Measurements from ENCODE around the gene CDIPT. TPM values are rescaled to one million over a fixed set of nuclear protein-coding genes. Genes with fewer than 3 reads are reported as not detected.

CDIPT gene
- total RNA-seq, 1 experiment from 2014 or later = 60.5 TPM

- POLR2A ChIA-PET (ENCODE audit: unreplicated experiment) = no interaction called here
- Histone ChIP-seq H3K27me3 (ENCODE audit: low read length) (no peaks in the 10 kb centered on the region), H3K27ac (ENCODE audit: low read length) (no peak overlapping the region), H3K4me2 (ENCODE audit: low read length) (no peak overlapping the region), H3K79me2 (ENCODE audit: low read length) (no peaks in the 10 kb centered on the region), H3K9me2 (replicated peaks; ENCODE audit: low read length) (no peaks in the 10 kb centered on the region), H3K4me3 (ENCODE audit: low read length) (no peak overlapping the region), H3K9ac (ENCODE audit: low read length) (no peak overlapping the region), H3K9me3 (ENCODE audit: low read length) (no peaks in the 10 kb centered on the region), H2AFZ (ENCODE audit: low read length) (no peak overlapping the region), H3K36me3 (ENCODE audit: low read depth, low read length) (no peaks in the 10 kb centered on the region), H3F3A (ENCODE audit: low read length, unreplicated experiment) (no peaks in the 10 kb centered on the region), H4K20me1 (ENCODE audit: low read length) (no peaks in the 10 kb centered on the region), H3K4me1 (ENCODE audit: insufficient read depth, low read length) (no peaks in the 10 kb centered on the region)
- DNase-seq (no peak), ATAC-seq (no peak)
- intact Hi-C loops (cut with micrococcal nuclease) = no loop called here
- TF ChIP-seq EZH2 (IDR thresholded peaks at IDR 0.05; ENCODE audit: low read length, unreplicated experiment) (no peak), EZH2phosphoT487 (IDR thresholded peaks at IDR 0.05; ENCODE audit: borderline replicate concordance, low read length) (no peak)
- TF ChIP-seq, protein P1, sequence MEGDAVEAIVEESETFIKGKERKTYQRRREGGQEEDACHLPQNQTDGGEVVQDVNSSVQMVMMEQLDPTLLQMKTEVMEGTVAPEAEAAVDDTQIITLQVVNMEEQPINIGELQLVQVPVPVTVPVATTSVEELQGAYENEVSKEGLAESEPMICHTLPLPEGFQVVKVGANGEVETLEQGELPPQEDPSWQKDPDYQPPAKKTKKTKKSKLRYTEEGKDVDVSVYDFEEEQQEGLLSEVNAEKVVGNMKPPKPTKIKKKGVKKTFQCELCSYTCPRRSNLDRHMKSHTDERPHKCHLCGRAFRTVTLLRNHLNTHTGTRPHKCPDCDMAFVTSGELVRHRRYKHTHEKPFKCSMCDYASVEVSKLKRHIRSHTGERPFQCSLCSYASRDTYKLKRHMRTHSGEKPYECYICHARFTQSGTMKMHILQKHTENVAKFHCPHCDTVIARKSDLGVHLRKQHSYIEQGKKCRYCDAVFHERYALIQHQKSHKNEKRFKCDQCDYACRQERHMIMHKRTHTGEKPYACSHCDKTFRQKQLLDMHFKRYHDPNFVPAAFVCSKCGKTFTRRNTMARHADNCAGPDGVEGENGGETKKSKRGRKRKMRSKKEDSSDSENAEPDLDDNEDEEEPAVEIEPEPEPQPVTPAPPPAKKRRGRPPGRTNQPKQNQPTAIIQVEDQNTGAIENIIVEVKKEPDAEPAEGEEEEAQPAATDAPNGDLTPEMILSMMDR (conservative IDR thresholded peaks at IDR 0.05; ENCODE audit: low read depth, low read length) = no peak
- CTCF ChIA-PET = interaction anchor here (1.6 kb wide), 1 partner anchor 149 kb away, joined by 4 read pairs; no protein-coding TSS in a partner anchor
- BruUV-seq (replicated peaks) = no TSS peak
These were observed 13.5 kb downstream of the CDIPT start for GRCh38 chr16:29849505-29849904.

- no TSS peak for BruUV-seq (replicated peaks)
- Histone ChIP-seq H3K9me3 (ENCODE audit: low read length) (no peaks in the 10 kb centered on the region), H3K4me3 (ENCODE audit: low read length) (no peak overlapping the region), H3K4me1 (ENCODE audit: insufficient read depth, low read length) (no peaks in the 10 kb centered on the region), H3K27me3 (ENCODE audit: low read length) (no peaks in the 10 kb centered on the region), H3K9ac (ENCODE audit: low read length) (no peak overlapping the region), H3K79me2 (ENCODE audit: low read length) (no peaks in the 10 kb centered on the region), H3K27ac (ENCODE audit: low read length) (no peak overlapping the region), H3K4me2 (ENCODE audit: low read length) (no peak overlapping the region), H3K36me3 (ENCODE audit: low read depth, low read length) (no peaks in the 10 kb centered on the region), H2AFZ (ENCODE audit: low read length) (no peak overlapping the region), H3K9me2 (replicated peaks; ENCODE audit: low read length) (no peaks in the 10 kb centered on the region), H3F3A (ENCODE audit: low read length, unreplicated experiment) (no peaks in the 10 kb centered on the region), H4K20me1 (ENCODE audit: low read length) (no peaks in the 10 kb centered on the region)
- ATAC-seq = peak; percentile 69
- intact Hi-C loops (cut with micrococcal nuclease) = no loop called here
- ChIA-PET CTCF (interaction anchor here (0.6 to 1.6 kb wide), 7 partner anchors 19 to 148 kb away, joined by 3 to 9 read pairs (median 4); partner anchors contain the start of genes MVP and PAGR1), POLR2A (ENCODE audit: unreplicated experiment) (interaction anchor here (0.6 kb wide), 1 partner anchor 22 kb away, joined by 14 read pairs; no protein-coding TSS in a partner anchor)
- DNase-seq = peak; percentile 59
- TF ChIP-seq, protein P1 (conservative IDR thresholded peaks at IDR 0.05; ENCODE audit: low read depth, low read length) = peak; percentile 69
- TF ChIP-seq EZH2 (IDR thresholded peaks at IDR 0.05; ENCODE audit: low read length, unreplicated experiment) = no peak
These were observed 14.4 kb downstream of the CDIPT start for GRCh38 chr16:29848420-29849297.

- Histone ChIP-seq H3K79me2 (ENCODE audit: low read length) (no peaks in the 10 kb centered on the region), H3K9me3 (ENCODE audit: low read length) (no peaks in the 10 kb centered on the region), H3K27ac (ENCODE audit: low read length) (no peak overlapping the region), H3K4me2 (ENCODE audit: low read length) (no peak overlapping the region), H3K4me3 (ENCODE audit: low read length) (no peak overlapping the region), H4K20me1 (ENCODE audit: low read length) (no peaks in the 10 kb centered on the region), H2AFZ (ENCODE audit: low read length) (no peak overlapping the region), H3K9me2 (replicated peaks; ENCODE audit: low read length) (no peaks in the 10 kb centered on the region), H3F3A (ENCODE audit: low read length, unreplicated experiment) (no peaks in the 10 kb centered on the region), H3K27me3 (ENCODE audit: low read length) (no peaks in the 10 kb centered on the region), H3K9ac (ENCODE audit: low read length) (no peak overlapping the region), H3K4me1 (ENCODE audit: insufficient read depth, low read length) (no peaks in the 10 kb centered on the region), H3K36me3 (ENCODE audit: low read depth, low read length) (no peaks in the 10 kb centered on the region)
- DNase-seq (no peak), ATAC-seq (no peak)
- ChIA-PET POLR2A (ENCODE audit: unreplicated experiment) (no interaction called here), CTCF (no interaction called here)
- TF ChIP-seq EZH2 (IDR thresholded peaks at IDR 0.05; ENCODE audit: low read length, unreplicated experiment) = no peak
- TF ChIP-seq, protein P1 (conservative IDR thresholded peaks at IDR 0.05; ENCODE audit: low read depth, low read length) = no peak
- no peak for TF ChIP-seq EZH2phosphoT487 (IDR thresholded peaks at IDR 0.05; ENCODE audit: borderline replicate concordance, low read length)
- BruUV-seq (replicated peaks) = no TSS peak
- intact Hi-C loops (cut with micrococcal nuclease) = no loop called here
These were observed 17.4 kb downstream of the CDIPT start for GRCh38 chr16:29845656-29846055.
